ENCODE data around the gene RACK1. TPM values are rescaled to one million over a fixed set of nuclear protein-coding genes. Genes with fewer than 3 reads are reported as not detected.
A peak's percentile ranks its signal among the peaks of the same experiment; 100 is the strongest.

Gene RACK1
- total RNA-seq, 1 experiment from 2014 or later, result 2,552 TPM

DNA sequence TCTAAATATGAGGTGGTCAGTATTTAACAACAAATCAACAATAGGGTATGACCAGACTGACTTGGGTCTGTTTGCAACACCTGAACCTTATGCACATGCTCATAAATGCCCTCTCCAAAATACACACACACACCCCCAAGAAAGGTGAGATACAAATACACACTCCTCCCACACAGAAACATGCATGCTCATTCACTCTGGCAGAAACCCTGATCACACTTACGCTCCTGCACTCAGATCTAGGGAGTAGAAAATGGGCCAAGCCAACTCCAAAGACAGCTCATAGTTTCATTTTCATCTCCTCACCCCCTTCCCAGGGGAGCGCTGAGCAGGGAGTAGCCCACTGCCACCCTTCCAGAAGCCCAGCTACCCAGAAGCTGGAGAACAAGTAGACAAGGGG lies 50.0 kb downstream of the RACK1 start:
- Mint-ChIP-seq H3K27me3 (ENCODE audit: low read depth) (peaks cover 72% of the 10 kb centered on the region), H3K4me1 (peaks cover 24 to 37% of the 10 kb centered on the region in 2 experiments), H3K4me3 (peak overlapping the region; percentile 18 to 40; a peak in 3 of 5 replicates), H3K9me3 (peaks cover 5% of the 10 kb centered on the region in 2 experiments; a peak in 2 of 5 replicates), H3K27ac (no peak overlapping the region; a peak in 1 of 7 replicates), H3K36me3 (ENCODE audit: insufficient read depth in 1 of 3, low read depth in 3 of 3) (peaks cover 0 to 2% (median 0%) of the 10 kb centered on the region in 3 experiments; a peak in 2 of 7 replicates)
- no peak overlapping the region for H2BK20ac ChIP-seq (ENCODE audit: low read depth, low read length, poor library complexity, severe bottlenecking)
- H3K4me1 ChIP-seq (ENCODE audit: insufficient read depth, low read length), result peaks cover 5% of the 10 kb centered on the region; the same call in 1 of the 2 replicates
- H3K27ac ChIP-seq (ENCODE audit: insufficient read length, low read depth, low read length), result no peak overlapping the region
- no peak overlapping the region for H3K18ac ChIP-seq (ENCODE audit: insufficient read length, low read depth, low read length)
- no peak overlapping the region for H3K4ac ChIP-seq (ENCODE audit: low read depth, low read length)
- no peak overlapping the region for H4K91ac ChIP-seq (ENCODE audit: insufficient read length, low read depth, low read length)
- TF ChIP-seq, protein P1, sequence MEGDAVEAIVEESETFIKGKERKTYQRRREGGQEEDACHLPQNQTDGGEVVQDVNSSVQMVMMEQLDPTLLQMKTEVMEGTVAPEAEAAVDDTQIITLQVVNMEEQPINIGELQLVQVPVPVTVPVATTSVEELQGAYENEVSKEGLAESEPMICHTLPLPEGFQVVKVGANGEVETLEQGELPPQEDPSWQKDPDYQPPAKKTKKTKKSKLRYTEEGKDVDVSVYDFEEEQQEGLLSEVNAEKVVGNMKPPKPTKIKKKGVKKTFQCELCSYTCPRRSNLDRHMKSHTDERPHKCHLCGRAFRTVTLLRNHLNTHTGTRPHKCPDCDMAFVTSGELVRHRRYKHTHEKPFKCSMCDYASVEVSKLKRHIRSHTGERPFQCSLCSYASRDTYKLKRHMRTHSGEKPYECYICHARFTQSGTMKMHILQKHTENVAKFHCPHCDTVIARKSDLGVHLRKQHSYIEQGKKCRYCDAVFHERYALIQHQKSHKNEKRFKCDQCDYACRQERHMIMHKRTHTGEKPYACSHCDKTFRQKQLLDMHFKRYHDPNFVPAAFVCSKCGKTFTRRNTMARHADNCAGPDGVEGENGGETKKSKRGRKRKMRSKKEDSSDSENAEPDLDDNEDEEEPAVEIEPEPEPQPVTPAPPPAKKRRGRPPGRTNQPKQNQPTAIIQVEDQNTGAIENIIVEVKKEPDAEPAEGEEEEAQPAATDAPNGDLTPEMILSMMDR (conservative IDR thresholded peaks at IDR 0.05), result no peak
- WGBS (ENCODE audit: extremely low coverage, insufficient read length, low lambda C conversion rate), result no CpG with 5 or more reads among the region's 2 CpGs
- no peak overlapping the region for H3K9ac ChIP-seq (ENCODE audit: extremely low read depth, insufficient read length, low read length)
- no peak overlapping the region for H2AK5ac ChIP-seq (ENCODE audit: insufficient read length, low read length)
- no peaks in the 10 kb centered on the region for H3K9me3 ChIP-seq (ENCODE audit: control insufficient read depth, low read depth, low read length)
- no peak overlapping the region for H4K8ac ChIP-seq (replicated peaks; ENCODE audit: insufficient read length, low read depth, low read length)
- H3K4me2 ChIP-seq (ENCODE audit: insufficient read depth, insufficient read length, low read length), result no peak overlapping the region
- no peaks in the 10 kb centered on the region for H3K79me2 ChIP-seq (ENCODE audit: insufficient read depth, low read length)
- no peak overlapping the region for H3K23ac ChIP-seq (ENCODE audit: insufficient read length, low read depth, low read length)
- no peak overlapping the region for H2AFZ ChIP-seq (ENCODE audit: low read length)
- no peak overlapping the region for H2BK12ac ChIP-seq (ENCODE audit: insufficient read length, low read depth, low read length)
- H3K23me2 ChIP-seq (ENCODE audit: insufficient read length, low read depth, low read length, poor library complexity, severe bottlenecking), result peaks cover 26% of the 10 kb centered on the region
- H4K5ac ChIP-seq (ENCODE audit: insufficient read length, low read depth, low read length), result no peak overlapping the region
- DNase-seq, result no peak
- no peak overlapping the region for H2BK15ac ChIP-seq (ENCODE audit: low read depth, low read length)
- no peak overlapping the region for H2BK5ac ChIP-seq (ENCODE audit: insufficient read length, low read length)
- H3K27me3 ChIP-seq (ENCODE audit: insufficient read depth, low read length), result peaks cover 16% of the 10 kb centered on the region
- no peaks in the 10 kb centered on the region for H3K79me1 ChIP-seq (ENCODE audit: insufficient read depth, low read depth, low read length, poor library complexity, severe bottlenecking)
- no peak overlapping the region for H3K56ac ChIP-seq (ENCODE audit: insufficient read length, low read depth, low read length)
- H3K14ac ChIP-seq (ENCODE audit: insufficient read depth, low read length), result no peak overlapping the region
- no peaks in the 10 kb centered on the region for H4K20me1 ChIP-seq (ENCODE audit: control insufficient read depth, insufficient read depth, insufficient read length)
- H2BK120ac ChIP-seq (ENCODE audit: low read depth, low read length, poor library complexity, severe bottlenecking), result no peak overlapping the region
- no peak overlapping the region for H3T11ph ChIP-seq (ENCODE audit: low read length)

Measured in H9 (cell line).